ENCODE measurements around the gene RPUSD1. TPM values are rescaled to one million over a fixed set of nuclear protein-coding genes. Genes with fewer than 3 reads are reported as not detected.

The RPUSD1 gene
- total and polyA plus RNA-seq, 2 donors (not counting 1 experiment from before 2014, with no cell fraction given), result 34.7 to 46.1 TPM

DNA sequence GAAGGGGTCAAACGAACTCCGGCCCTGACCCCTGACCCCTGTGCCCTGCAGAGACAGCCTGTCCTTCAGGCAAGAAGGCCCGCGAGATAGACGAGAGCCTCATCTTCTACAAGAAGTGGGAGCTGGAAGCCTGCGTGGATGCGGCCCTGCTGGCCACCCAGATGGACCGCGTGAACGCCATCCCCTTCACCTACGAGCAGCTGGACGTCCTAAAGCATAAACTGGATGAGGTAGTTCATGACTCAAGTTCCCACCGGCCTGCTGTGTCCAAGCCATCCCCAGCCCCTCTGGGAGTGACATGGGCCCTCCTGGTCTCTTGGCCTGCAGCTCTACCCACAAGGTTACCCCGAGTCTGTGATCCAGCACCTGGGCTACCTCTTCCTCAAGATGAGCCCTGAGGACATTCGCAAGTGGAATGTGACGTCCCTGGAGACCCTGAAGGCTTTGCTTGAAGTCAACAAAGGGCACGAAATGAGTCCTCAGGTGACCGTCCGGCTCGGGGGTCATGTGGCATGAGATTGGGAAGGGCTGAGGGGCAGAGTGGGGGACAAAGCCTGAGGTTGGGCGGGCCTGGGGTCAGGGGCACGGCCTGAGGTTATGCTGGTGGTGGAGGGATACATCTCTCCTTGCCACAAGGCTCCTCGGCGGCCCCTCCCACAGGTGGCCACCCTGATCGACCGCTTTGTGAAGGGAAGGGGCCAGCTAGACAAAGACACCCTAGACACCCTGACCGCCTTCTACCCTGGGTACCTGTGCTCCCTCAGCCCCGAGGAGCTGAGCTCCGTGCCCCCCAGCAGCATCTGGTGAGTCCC, 22.0 kb downstream of the RPUSD1 start:
- Histone ChIP-seq H2AFZ (ENCODE audit: insufficient read depth, low read depth, low read length, poor library complexity, severe bottlenecking) (no peak overlapping the region), H3K27me3 (replicated peaks in 1 of 4; ENCODE audit: control extremely low read depth in 1 of 4, control insufficient read depth in 3 of 4, insufficient read depth in 4 of 4, low read length in 3 of 4) (peaks cover 0 to 10% (median 0%) of the 10 kb centered on the region in 4 experiments), H3K4me2 (replicated peaks; ENCODE audit: low read depth, low read length, poor library complexity, severe bottlenecking) (no peak overlapping the region), H3K36me3 (replicated peaks in 1 of 2; ENCODE audit: control extremely low read depth in 1 of 2, control insufficient read depth in 1 of 2, extremely low read depth in 1 of 2, insufficient read depth in 2 of 2, low read length in 1 of 2) (no peaks in the 10 kb centered on the region), H3K4me1 (ENCODE audit: control insufficient read depth in 2 of 2, insufficient read depth in 2 of 2, low read length in 2 of 2) (peaks cover 0 to 3% of the 10 kb centered on the region in 2 donors), H3K9ac (ENCODE audit: low read length) (no peak overlapping the region), H3K4me3 (ENCODE audit: control extremely low read depth in 1 of 5, extremely low read depth in 1 of 5, insufficient read depth in 1 of 5, low read depth in 2 of 5, low read length in 4 of 5) (no peak overlapping the region), H3K9me3 (ENCODE audit: control extremely low read depth in 1 of 3, control insufficient read depth in 2 of 3, insufficient read depth in 1 of 3, low read length in 2 of 3) (no peaks in the 10 kb centered on the region), H3K79me2 (ENCODE audit: control insufficient read depth, insufficient read depth, low read length) (no peaks in the 10 kb centered on the region), H3K27ac (ENCODE audit: low read length in 2 of 2) (no peak overlapping the region), H4K20me1 (ENCODE audit: control insufficient read depth, insufficient read depth, low read length, poor library complexity, severe bottlenecking) (no peaks in the 10 kb centered on the region)
- Mint-ChIP-seq H3K27ac (no peak overlapping the region), H3K4me1 (no peaks in the 10 kb centered on the region), H3K9me3 (ENCODE audit: insufficient read depth) (no peaks in the 10 kb centered on the region), H3K4me3 (no peak overlapping the region), H3K27me3 (no peaks in the 10 kb centered on the region)
- intact Hi-C loops (cut with micrococcal nuclease), result no loop called here
- ChIA-PET CTCF (no interaction called here), POLR2A (no interaction called here)
- no peak for DNase-seq
- ATAC-seq (ENCODE audit: low read depth), result no peak
- TF ChIP-seq, protein P1, sequence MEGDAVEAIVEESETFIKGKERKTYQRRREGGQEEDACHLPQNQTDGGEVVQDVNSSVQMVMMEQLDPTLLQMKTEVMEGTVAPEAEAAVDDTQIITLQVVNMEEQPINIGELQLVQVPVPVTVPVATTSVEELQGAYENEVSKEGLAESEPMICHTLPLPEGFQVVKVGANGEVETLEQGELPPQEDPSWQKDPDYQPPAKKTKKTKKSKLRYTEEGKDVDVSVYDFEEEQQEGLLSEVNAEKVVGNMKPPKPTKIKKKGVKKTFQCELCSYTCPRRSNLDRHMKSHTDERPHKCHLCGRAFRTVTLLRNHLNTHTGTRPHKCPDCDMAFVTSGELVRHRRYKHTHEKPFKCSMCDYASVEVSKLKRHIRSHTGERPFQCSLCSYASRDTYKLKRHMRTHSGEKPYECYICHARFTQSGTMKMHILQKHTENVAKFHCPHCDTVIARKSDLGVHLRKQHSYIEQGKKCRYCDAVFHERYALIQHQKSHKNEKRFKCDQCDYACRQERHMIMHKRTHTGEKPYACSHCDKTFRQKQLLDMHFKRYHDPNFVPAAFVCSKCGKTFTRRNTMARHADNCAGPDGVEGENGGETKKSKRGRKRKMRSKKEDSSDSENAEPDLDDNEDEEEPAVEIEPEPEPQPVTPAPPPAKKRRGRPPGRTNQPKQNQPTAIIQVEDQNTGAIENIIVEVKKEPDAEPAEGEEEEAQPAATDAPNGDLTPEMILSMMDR (IDR thresholded peaks at IDR 0.05), result no peak
- no peak for TF ChIP-seq EZH2 (IDR thresholded peaks at IDR 0.05; ENCODE audit: borderline replicate concordance, insufficient read depth, low read depth, low read length, poor library complexity, severe bottlenecking)
- WGBS (ENCODE audit: insufficient coverage), result 93% methylated on average over 21 of the region's 29 CpGs

DNA sequence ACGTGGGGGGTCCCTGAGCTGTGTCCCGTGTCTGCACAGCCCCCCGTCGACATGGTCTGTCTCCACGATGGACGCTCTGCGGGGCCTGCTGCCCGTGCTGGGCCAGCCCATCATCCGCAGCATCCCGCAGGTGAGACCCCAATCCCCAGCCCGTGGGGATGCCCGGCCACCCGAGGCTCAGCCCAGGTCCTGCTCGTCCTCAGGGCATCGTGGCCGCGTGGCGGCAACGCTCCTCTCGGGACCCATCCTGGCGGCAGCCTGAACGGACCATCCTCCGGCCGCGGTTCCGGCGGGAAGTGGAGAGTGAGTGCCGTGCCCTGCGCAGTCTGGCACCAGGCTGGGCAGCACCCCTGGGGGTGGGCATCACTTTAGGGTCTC, 22.7 kb downstream of the RPUSD1 start:
- TF ChIP-seq, protein P1 (IDR thresholded peaks at IDR 0.05), result no peak
- TF ChIP-seq EZH2 (IDR thresholded peaks at IDR 0.05; ENCODE audit: borderline replicate concordance, insufficient read depth, low read depth, low read length, poor library complexity, severe bottlenecking), result no peak
- H3K9me3 ChIP-seq (ENCODE audit: control extremely low read depth in 1 of 3, control insufficient read depth in 2 of 3, insufficient read depth in 1 of 3, low read length in 2 of 3), result no peaks in the 10 kb centered on the region
- ChIA-PET POLR2A (no interaction called here), CTCF (no interaction called here)
- no peaks in the 10 kb centered on the region for H3K79me2 ChIP-seq (ENCODE audit: control insufficient read depth, insufficient read depth, low read length)
- intact Hi-C loops (cut with micrococcal nuclease), result no loop called here
- H3K27ac Mint-ChIP-seq, result no peak overlapping the region
- no peak overlapping the region for H3K4me3 Mint-ChIP-seq
- 92% methylated on average over 29 of the region's 29 CpGs for WGBS (ENCODE audit: insufficient coverage)
- no peaks in the 10 kb centered on the region for H3K9me3 Mint-ChIP-seq (ENCODE audit: insufficient read depth)
- ATAC-seq (ENCODE audit: low read depth) (no peak), DNase-seq (no peak)
- no peak overlapping the region for H2AFZ ChIP-seq (ENCODE audit: insufficient read depth, low read depth, low read length, poor library complexity, severe bottlenecking)
- H3K4me1 ChIP-seq (ENCODE audit: control insufficient read depth in 2 of 2, insufficient read depth in 2 of 2, low read length in 2 of 2), result peaks cover 0 to 3% of the 10 kb centered on the region in 2 donors
- H3K27ac ChIP-seq (ENCODE audit: low read length in 2 of 2), result no peak overlapping the region
- H3K4me3 ChIP-seq (ENCODE audit: control extremely low read depth in 1 of 5, extremely low read depth in 1 of 5, insufficient read depth in 1 of 5, low read depth in 2 of 5, low read length in 4 of 5), result no peak overlapping the region
- H3K9ac ChIP-seq (ENCODE audit: low read length), result no peak overlapping the region
- H3K4me2 ChIP-seq (replicated peaks; ENCODE audit: low read depth, low read length, poor library complexity, severe bottlenecking), result no peak overlapping the region
- H3K4me1 Mint-ChIP-seq, result no peaks in the 10 kb centered on the region
- no peaks in the 10 kb centered on the region for H3K27me3 Mint-ChIP-seq
- peaks cover 0 to 10% (median 0%) of the 10 kb centered on the region in 4 experiments for H3K27me3 ChIP-seq (replicated peaks in 1 of 4; ENCODE audit: control extremely low read depth in 1 of 4, control insufficient read depth in 3 of 4, insufficient read depth in 4 of 4, low read length in 3 of 4)
- H4K20me1 ChIP-seq (ENCODE audit: control insufficient read depth, insufficient read depth, low read length, poor library complexity, severe bottlenecking), result no peaks in the 10 kb centered on the region
- no peaks in the 10 kb centered on the region for H3K36me3 ChIP-seq (replicated peaks in 1 of 2; ENCODE audit: control extremely low read depth in 1 of 2, control insufficient read depth in 1 of 2, extremely low read depth in 1 of 2, insufficient read depth in 2 of 2, low read length in 1 of 2)
